Hematopoietic multipotent progenitor cell treated with erythropoietin and hydrocortisone succinate and interleukin-3 and kit ligand, for 4 days (in vitro differentiated cells): ENCODE data around the gene IL3RA.

Experiments used
- DNase-seq: peaks from one replicate; pipeline ENCODE4 v3.0.0-alpha.2; 2015

The IL3RA gene

GRCh38 chrX:1385253-1386223 lies 49.0 kb downstream of the IL3RA start:
- DNase-seq = no peak

GRCh38 chrX:1386338-1387127 lies 49.9 kb downstream of the IL3RA start:
- DNase-seq = no peak

- DNase-seq = no peak
Measured at GRCh38 chrX:1387141-1387776, 50.7 kb downstream of the IL3RA start.

- DNase-seq = no peak
Measured at GRCh38 chrX:1388651-1389050, 52.1 kb downstream of the IL3RA start.

- no peak for DNase-seq
Measured at GRCh38 chrX:1389181-1389992, 52.8 kb downstream of the IL3RA start.

- DNase-seq = no peak
Measured at GRCh38 chrX:1389993-1390285, 53.4 kb downstream of the IL3RA start.

- DNase-seq = no peak
Measured at GRCh38 chrX:1390621-1391369, 54.2 kb downstream of the IL3RA start.

- DNase-seq = no peak
Measured at GRCh38 chrX:1391370-1391706, 54.8 kb downstream of the IL3RA start.

GRCh38 chrX:1391707-1392375 lies 55.3 kb downstream of the IL3RA start, which contains the start of gene SLC25A6:
Gene SLC25A6 (minus strand): TSS chrX:1392113. CDS start chrX:1392009, 104 bp downstream.
- DNase-seq = peak; percentile 99

- peak; percentile 82 for DNase-seq
Measured at GRCh38 chrX:1392376-1393068, 55.9 kb downstream of the IL3RA start.

GRCh38 chrX:1393871-1394615 lies 57.5 kb downstream of the IL3RA start:
- no peak for DNase-seq

GRCh38 chrX:1394731-1395501 lies 58.3 kb downstream of the IL3RA start:
- no peak for DNase-seq

- no peak for DNase-seq
Measured at GRCh38 chrX:1395646-1396216, 59.1 kb downstream of the IL3RA start.

GRCh38 chrX:1397001-1397400 lies 60.4 kb downstream of the IL3RA start:
- DNase-seq = no peak

GRCh38 chrX:1397441-1398270 lies 61.1 kb downstream of the IL3RA start:
- DNase-seq = no peak

GRCh38 chrX:1398431-1399340 lies 62.1 kb downstream of the IL3RA start:
- DNase-seq = no peak

GRCh38 chrX:1400049-1400448 lies 63.5 kb downstream of the IL3RA start:
- DNase-seq = no peak
